Stimulated activated CD8-positive, alpha-beta memory T cell treated with anti-CD3 and anti-CD28 coated beads, Interleukin-7, amount 100 ng/mL, for 48 hours (primary cell): ENCODE data around the gene AAGAB.

Experiments used
- DNase-seq, 2 donors: peaks; one replicate each; pipeline ENCODE4 v3.0.0-alpha.2; 2020; ENCODE audit warnings: low read depth in 1 of 2; ENCODE audit errors: extremely low read depth in 1 of 2

Gene AAGAB

DNA sequence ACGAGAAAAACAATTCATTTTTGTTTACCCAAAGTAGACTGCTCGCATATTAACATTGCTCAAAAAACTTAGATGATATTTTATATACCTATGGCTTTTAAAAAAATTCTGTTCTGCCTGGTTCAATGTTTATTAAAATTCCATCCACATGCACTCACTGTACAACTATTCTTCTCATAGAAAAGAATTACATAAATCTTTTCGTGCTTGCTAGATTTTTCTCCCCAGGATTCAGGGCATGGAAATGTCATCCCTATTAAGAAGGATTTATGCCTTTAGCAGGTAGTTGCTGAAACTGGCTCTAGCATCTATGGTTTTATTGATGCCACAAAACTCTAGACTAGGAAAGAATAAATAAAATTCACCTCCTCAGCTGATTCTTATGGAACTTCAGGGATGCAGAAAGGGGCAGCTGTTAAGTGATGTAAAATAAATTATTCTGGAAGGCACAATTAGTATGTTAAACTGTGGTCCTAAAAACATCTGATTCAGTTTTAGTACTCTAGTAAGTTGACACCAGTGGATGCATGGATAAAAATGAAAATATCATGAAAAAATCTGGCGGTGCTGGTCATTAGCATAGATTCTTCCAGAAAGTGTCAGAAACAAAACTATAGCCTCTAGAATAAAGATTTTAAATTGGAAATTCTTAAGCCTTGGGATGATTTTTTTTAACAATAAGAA, 41.6 kb downstream of the AAGAB start:
- no peak for DNase-seq

DNA sequence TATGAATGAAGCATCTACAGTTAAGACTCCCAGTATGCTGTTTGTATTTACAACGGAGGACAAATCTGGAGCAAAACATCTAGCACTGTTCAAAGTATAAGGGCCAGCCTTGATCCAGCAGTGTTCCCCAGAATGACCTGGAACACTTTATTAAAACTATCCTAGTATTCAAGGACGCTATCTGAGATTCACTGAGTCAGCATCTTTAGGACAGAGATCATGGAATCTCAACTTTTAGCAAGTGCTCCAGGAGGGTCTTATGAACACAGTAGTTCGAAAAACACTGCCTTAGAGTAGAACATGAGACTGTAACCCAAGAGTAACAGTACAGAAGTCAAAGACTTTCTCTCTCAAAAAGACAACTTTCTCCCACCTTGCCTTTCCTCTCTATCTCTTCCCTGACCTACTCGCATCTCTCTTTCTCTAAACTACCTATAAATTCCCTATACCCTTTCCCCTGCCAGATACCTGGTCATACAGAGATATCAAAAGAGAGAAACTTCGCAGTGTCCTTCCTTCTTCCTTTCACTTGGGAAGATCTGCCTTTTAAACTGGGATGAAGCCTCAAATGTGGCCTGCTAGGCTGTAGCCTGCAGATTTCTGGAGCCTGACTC, 43.8 kb downstream of the AAGAB start:
- DNase-seq: no peak

- no peak for DNase-seq
These were observed 46.1 kb downstream of the AAGAB start for GRCh38 chr15:67208396-67208795.

- no peak for DNase-seq
These were observed 46.8 kb downstream of the AAGAB start for GRCh38 chr15:67207555-67208207.

- no peak for DNase-seq
These were observed 51.5 kb downstream of the AAGAB start for GRCh38 chr15:67202991-67203390.

GRCh38 chr15:67202091-67202490, 52.4 kb downstream of the AAGAB start:
- DNase-seq: no peak

GRCh38 chr15:67201136-67201535, 53.3 kb downstream of the AAGAB start:
- DNase-seq: no peak

DNA sequence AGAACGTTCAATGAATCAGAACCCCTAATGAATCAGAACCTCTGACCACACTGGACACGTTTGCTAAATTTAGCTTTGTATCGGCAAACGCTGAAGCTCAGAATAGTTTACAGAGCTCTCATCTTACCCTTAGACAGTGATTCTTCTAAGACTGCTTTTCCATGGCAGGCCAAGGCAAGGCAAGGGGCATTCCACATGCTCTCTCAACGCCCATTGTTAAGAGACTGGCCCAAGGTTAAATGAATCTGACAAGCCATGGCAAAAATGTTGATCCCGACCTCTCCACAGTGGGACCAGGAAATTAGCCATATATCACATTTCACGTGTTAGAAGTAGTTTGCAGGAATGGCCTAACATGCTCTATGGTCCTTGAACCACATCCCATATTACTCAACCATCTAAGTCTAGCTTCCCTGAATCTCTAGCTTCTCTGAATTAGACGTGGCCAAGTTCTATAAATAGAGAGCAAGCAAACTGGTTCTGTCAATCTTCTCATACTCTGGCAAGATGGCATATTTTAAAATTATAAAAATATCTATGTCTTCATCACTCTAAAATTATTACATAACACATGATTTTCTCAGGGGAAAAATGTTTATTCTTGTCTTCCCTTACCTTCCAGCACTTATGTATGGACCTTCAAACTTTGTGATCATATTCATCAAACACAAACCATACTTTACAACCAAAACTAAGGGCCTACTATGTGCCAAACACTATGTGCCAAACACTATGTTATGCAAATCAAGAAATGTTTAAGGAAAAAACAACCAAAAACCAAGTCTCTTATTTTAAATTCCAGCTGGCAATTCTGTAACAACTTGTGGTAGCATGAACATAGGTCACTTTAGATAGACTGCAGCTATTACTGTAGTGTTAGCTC, 54.3 kb downstream of the AAGAB start:
- no peak for DNase-seq

DNA sequence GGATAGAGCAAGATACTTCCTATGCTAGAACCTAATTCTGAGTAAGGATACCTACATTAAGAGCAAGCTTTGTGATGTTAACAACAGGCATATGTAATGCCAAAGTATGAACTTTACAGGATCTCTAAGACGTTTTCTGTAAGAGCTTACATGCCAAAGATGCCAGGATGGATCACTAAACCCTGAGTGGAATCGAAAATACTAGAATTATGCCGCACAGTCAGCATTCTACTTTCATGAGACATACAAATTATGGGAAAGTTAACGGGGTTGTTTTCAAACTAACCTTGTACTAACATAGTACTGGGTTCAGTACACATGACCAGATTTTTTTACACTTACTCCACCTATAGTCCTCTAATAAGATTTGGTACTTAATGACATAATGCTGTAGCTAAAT, 55.1 kb downstream of the AAGAB start:
- no peak for DNase-seq

DNA sequence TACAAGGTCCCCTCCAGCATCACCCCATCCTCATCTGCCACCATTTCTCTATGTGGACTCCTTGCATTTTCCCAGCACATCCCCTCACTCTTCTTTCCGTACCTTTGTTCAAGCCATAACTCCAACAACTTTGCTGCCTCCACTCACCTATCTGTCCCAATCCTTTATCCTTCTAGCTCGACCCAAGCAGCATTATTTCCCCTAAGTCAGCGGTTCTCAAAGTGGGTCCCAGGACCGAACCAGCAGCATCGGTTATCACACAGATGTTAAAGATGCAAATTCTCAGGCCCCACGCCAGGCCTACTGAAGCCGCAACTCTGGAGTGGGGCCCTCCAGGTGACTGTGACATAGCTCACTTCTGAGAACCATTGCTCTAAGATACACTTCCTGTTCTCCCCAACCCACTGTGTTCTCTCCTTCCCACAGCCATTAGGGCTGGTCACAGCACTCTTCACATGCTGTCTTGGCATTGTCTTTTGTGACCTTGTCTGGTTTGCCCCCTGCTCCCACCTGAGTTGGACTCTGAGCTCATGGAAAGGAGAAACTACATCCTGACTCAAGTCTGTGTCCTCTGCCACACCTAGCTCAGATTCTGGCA, 56.2 kb downstream of the AAGAB start:
- DNase-seq: no peak

GRCh38 chr15:67197364-67197695, 57.1 kb downstream of the AAGAB start:
- DNase-seq: no peak

- no peak for DNase-seq
These were observed 57.6 kb downstream of the AAGAB start for GRCh38 chr15:67196672-67197363.

GRCh38 chr15:67196222-67196621, 58.2 kb downstream of the AAGAB start:
- DNase-seq: no peak

DNA sequence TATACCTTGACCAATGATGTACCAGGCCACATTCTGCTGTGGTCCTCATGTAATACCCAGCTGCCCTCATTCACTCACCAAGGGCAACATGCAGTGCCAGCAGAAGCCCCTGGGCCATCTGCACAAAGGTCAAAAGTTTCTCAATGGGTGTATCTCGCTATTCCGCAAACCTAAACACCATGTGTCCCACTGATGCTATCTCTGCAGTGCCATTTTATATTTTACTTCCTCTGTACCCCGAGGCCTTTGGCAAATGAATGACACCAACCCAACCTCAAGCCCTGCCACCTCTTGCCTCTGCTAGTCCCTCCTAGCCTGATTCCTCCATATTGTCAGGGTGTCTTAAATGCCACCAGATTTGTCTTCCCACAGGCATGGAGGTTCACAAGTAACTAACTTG, 59.2 kb downstream of the AAGAB start:
- no peak for DNase-seq

- no peak for DNase-seq
These were observed 60.0 kb downstream of the AAGAB start for GRCh38 chr15:67194171-67195114.

DNA sequence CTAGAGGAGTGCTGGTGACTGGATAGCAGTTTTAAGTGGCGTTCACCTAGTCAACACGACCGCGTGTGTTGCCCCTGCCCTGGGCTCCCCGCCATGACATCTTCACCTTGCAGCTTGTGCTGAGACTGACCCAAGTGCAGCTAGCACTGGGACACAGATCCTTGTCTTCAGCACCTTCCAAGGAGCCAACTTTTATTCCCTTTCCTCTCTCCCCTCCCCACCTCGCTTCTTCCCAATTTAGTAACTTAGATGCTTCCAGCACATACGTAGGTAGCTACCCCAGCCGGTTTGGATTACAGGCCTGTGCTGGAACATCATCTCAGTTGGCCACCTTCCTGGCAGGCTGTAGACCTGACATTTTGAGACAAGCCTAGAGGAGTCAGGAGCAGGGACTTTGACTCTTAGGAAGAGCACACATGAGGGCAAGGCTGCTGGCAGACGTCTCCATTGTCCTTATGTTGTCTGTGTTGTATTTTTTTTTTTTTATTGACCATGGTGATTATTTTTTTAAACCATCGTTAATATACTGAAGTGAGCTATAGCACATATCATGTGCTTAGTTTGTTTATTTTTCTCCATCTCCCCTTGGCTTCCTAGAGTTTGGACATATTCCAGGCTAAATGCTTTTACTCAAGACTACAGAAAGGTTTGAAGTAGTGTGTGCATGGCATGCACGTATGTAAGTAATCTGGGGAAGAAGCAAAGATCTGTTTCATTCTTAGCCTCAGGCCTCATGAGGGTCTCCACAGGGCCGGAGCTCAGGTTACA, 61.1 kb downstream of the AAGAB start:
- no peak for DNase-seq

DNA sequence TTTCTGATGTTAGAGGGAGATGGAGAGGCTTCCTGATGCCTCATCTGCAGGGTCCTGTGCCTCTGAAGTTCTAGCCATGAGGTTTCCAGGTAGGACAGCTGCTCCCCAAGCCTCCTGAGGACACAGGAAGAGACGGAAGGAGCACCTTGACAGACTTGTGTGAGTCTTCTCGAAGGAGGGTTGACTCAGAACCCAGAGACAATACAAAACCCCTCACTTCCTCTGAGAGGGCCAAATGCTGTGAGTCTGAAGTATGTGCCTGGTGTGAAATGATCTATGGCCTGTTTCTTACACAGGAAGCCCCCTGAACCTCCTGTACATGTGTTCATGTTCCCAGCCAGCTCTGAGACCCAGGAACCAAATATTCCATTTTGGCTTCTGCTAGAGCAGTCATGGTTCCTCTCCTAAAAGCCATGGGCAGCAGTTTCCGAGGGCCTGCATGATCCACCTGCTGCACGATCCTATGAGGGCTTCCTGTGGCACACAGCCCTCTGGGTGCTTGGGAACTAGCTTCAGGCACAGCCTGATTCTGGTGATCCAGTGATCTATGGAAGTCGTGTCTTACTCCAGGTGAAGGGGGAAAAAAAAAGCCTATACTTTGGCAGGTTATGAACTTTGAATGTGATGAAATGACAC, 62.2 kb downstream of the AAGAB start:
- DNase-seq: no peak

- DNase-seq: no peak
These were observed 63.6 kb downstream of the AAGAB start for GRCh38 chr15:67190813-67191212.
